SK-N-SH (cell line): Measurements from ENCODE around the gene SERPINI2. TPM values are rescaled to one million over a fixed set of nuclear protein-coding genes. Genes with fewer than 3 reads are reported as not detected.
"Not testable (repeated sequence)": the region's sequence is repeated elsewhere in the genome, so short reads cannot be mapped to it uniquely, and the experiment has no call there.

Experiments
- CTCF ChIA-PET: fragments of 300-600, 350-600 bp; formaldehyde crosslinking; extraction: SDS; loops from one replicate; lab custom pipeline; 2021; lab: Yijun Ruan, JAX
- POLR2A ChIA-PET: fragments of 350-600 bp; sonication (Branson Sonifier 250); formaldehyde crosslinking; extraction: SDS; loops from one replicate; lab custom pipeline; 2020; ENCODE audit warnings: antibody characterized with exemption, inconsistent platforms; lab: Yijun Ruan, JAX
- DNase-seq: peaks from one replicate; pipeline ENCODE4 v3.0.0; 2012
- H2AFZ ChIP-seq: fragments of 200-600 bp; sonication (generic); 2 replicates; pipeline ENCODE4 v1.8.1; 2016; ENCODE audit warnings: antibody characterized with exemption, mild to moderate bottlenecking, low read depth
- H3F3A ChIP-seq: fragments of 200-600 bp; sonication (generic); replicated peaks from 2 replicates; pipeline ENCODE3; 2016; ENCODE audit warnings: antibody characterized with exemption, mild to moderate bottlenecking; ENCODE audit not compliant: insufficient read depth
- H3K27ac ChIP-seq, 2 experiments: fragments of 200-500 bp in 1 of 2; fragments of 200-600 bp in 1 of 2; sonication (Bioruptor generic) in 1 of 2; sonication (generic), shearing (Covaris generic) in 1 of 2; 2 replicates each; pipeline versions ENCODE4 v1.5.1 to v1.6.1; 2014 to 2016; ENCODE audit warnings: low read depth in 2 of 2, inconsistent platforms in 1 of 2, low read length in 1 of 2, mild to moderate bottlenecking in 1 of 2, mixed read lengths in 1 of 2
- H3K27me3 ChIP-seq: fragments of 200-600 bp; sonication (generic), shearing (Covaris generic); 2 replicates; pipeline ENCODE4 v1.6.1; 2016; ENCODE audit warnings: mixed run types; ENCODE audit not compliant: insufficient read depth
- H3K36me3 ChIP-seq, 2 experiments: fragments of 200-500 bp in 1 of 2; fragments of 200-600 bp in 1 of 2; sonication (Bioruptor generic) in 1 of 2; sonication (generic) in 1 of 2; replicated peaks in 1 of 2; 2 replicates each; pipeline versions ENCODE3 to v1.5.1; 2014 to 2016; ENCODE audit warnings: low read length in 1 of 2, mild to moderate bottlenecking in 1 of 2; ENCODE audit not compliant: insufficient read depth in 2 of 2, control insufficient read depth in 1 of 2
- H3K4me1 ChIP-seq, 2 experiments: fragments of 200-500 bp in 1 of 2; fragments of 200-600 bp in 1 of 2; sonication (Bioruptor generic) in 1 of 2; sonication (generic), shearing (Covaris generic) in 1 of 2; 2 replicates each; pipeline versions ENCODE4 v1.5.1 to v1.6.1; 2014 to 2016; ENCODE audit warnings: low read depth in 1 of 2, low read length in 1 of 2, mixed run types in 1 of 2; ENCODE audit not compliant: insufficient read depth in 2 of 2, control insufficient read depth in 1 of 2
- H3K4me2 ChIP-seq: fragments of 200-600 bp; sonication (generic), shearing (Covaris generic); 2 replicates; pipeline ENCODE4 v1.6.1; 2017; ENCODE audit warnings: mixed run types
- H3K4me3 ChIP-seq, 2 experiments: fragments of 200-500 bp in 1 of 2; fragments of 200-600 bp in 1 of 2; sonication (Bioruptor generic) in 1 of 2; sonication (generic), shearing (Covaris generic) in 1 of 2; 2 replicates each; pipeline versions ENCODE4 v1.5.1 to v1.8.1; 2014 to 2016; ENCODE audit warnings: low read depth in 2 of 2, inconsistent platforms in 1 of 2, low read length in 1 of 2, mild to moderate bottlenecking in 1 of 2, mixed read lengths in 1 of 2, moderate library complexity in 1 of 2
- H3K79me2 ChIP-seq: fragments of 200-600 bp; sonication (generic); 2 replicates; pipeline ENCODE4 v1.8.1; 2017; ENCODE audit warnings: mild to moderate bottlenecking; ENCODE audit not compliant: insufficient read depth
- H3K9ac ChIP-seq: fragments of 200-600 bp; sonication (generic); 2 replicates; pipeline ENCODE4 v1.6.1; 2017; ENCODE audit warnings: mixed run types
- H3K9me2 ChIP-seq: fragments of 200-600 bp; sonication (generic); 2 replicates; pipeline ENCODE4 v1.6.1; 2017; ENCODE audit warnings: mixed run types
- H3K9me3 ChIP-seq: fragments of 200-600 bp; sonication (generic); 2 replicates; pipeline ENCODE4 v1.6.1; 2017; ENCODE audit warnings: mixed run types, mild to moderate bottlenecking, moderate library complexity
- H4K20me1 ChIP-seq: fragments of 200-600 bp; sonication (generic); 2 replicates; pipeline ENCODE4 v1.6.1; 2017; ENCODE audit warnings: mild to moderate bottlenecking, mixed run types; ENCODE audit not compliant: insufficient read depth
- CHD2 ChIP-seq: fragments of 150-350 bp; IDR thresholded peaks from 2 replicates; pipeline ENCODE4 v1.6.1; 2018; ENCODE audit warnings: low read length; ENCODE audit not compliant: partially characterized antibody
- EP300 ChIP-seq, 2 experiments: IDR thresholded peaks; 2 replicates each; pipeline versions ENCODE4 v1.4.0 to v1.6.1; 2012; ENCODE audit warnings: borderline replicate concordance in 1 of 2, low read depth in 1 of 2, low read length in 1 of 2
- EZH2phosphoT487 ChIP-seq: fragments of 200-600 bp; sonication (generic); IDR thresholded peaks from 2 replicates; pipeline ENCODE4 v1.6.1; 2017; ENCODE audit warnings: low read depth, mixed run types, mild to moderate bottlenecking, antibody characterized with exemption, moderate library complexity, borderline replicate concordance
- FOSL2 ChIP-seq: IDR thresholded peaks from 2 replicates; pipeline ENCODE4 v1.4.0; 2012; ENCODE audit warnings: low read depth, mild to moderate bottlenecking, moderate library complexity, borderline replicate concordance
- GATA2 ChIP-seq: sonication (generic); formaldehyde crosslinking; IDR thresholded peaks from 2 replicates; pipeline ENCODE4 v1.5.0; 2020; ENCODE audit warnings: mild to moderate bottlenecking, missing genetic modification reagents
- JUND ChIP-seq: IDR thresholded peaks from 2 replicates; pipeline ENCODE4 v1.4.0; 2012
- MEF2A ChIP-seq: IDR thresholded peaks from 2 replicates; pipeline ENCODE4 v1.4.0; 2012; ENCODE audit warnings: low read depth, borderline replicate concordance
- POLR2AphosphoS5 ChIP-seq: IDR thresholded peaks from 2 replicates; pipeline ENCODE4 v1.6.1; 2012; ENCODE audit warnings: low read depth, low read length
- RXRA ChIP-seq: IDR thresholded peaks from 2 replicates; pipeline ENCODE4 v1.4.0; 2012; ENCODE audit warnings: low read depth, mild to moderate bottlenecking, borderline replicate concordance
- SIN3A ChIP-seq: IDR thresholded peaks from 2 replicates; pipeline ENCODE4 v1.6.1; 2012; ENCODE audit warnings: low read depth, mild to moderate bottlenecking, low read length, moderate library complexity, borderline replicate concordance
- TAF1 ChIP-seq: IDR thresholded peaks from 2 replicates; pipeline ENCODE4 v1.6.1; 2012; ENCODE audit warnings: low read depth, mild to moderate bottlenecking, low read length, moderate library complexity, borderline replicate concordance
- WGBS: methylation state at CpG from one replicate; pipeline ENCODE4 v1.1.6; 2017; ENCODE audit warnings: low lambda C conversion rate; 5-methylcytosine and 5-hydroxymethylcytosine counted together
- polyA plus RNA-seq, 3 experiments: library from polyadenylated mRNA; depleted of rRNA; stranded (reverse); fragments of >200 nt; gene quantifications; 2 replicates each; pipeline ENCODE4 v1.2.3, GENCODE V29; 2012
- TF ChIP-seq, protein P1 (sequence below): fragments of 150-350 bp; IDR thresholded peaks from 2 replicates; pipeline ENCODE4 v1.6.1; 2017; ENCODE audit warnings: antibody characterized with exemption, low read length, low read depth, borderline replicate concordance
- TF ChIP-seq, protein P2 (sequence below): fragments of 150-350 bp; IDR thresholded peaks from 2 replicates; pipeline ENCODE4 v1.6.1; 2016; ENCODE audit warnings: mild to moderate bottlenecking, low read depth, low read length

SERPINI2 gene
- polyA plus RNA-seq, 1 of the 3 experiments (the other 2 are of a cell fraction), result not detected

- Histone ChIP-seq H3K27me3 (no peaks in the 10 kb centered on the region), H3K4me1 (no peaks in the 10 kb centered on the region), H4K20me1 (no peaks in the 10 kb centered on the region), H3K9me3 (no peaks in the 10 kb centered on the region), H3K4me2 (no peak overlapping the region), H3K27ac (no peak overlapping the region), H3K79me2 (no peaks in the 10 kb centered on the region), H2AFZ (no peak overlapping the region), H3K9me2 (no peaks in the 10 kb centered on the region), H3K9ac (no peak overlapping the region), H3K36me3 (no peaks in the 10 kb centered on the region), H3K4me3 (no peak overlapping the region), H3F3A (no peaks in the 10 kb centered on the region)
- POLR2A ChIA-PET, result no interaction called here
- WGBS, result 5% methylated on average over 2 of the region's 2 CpGs
- TF ChIP-seq, protein P1, sequence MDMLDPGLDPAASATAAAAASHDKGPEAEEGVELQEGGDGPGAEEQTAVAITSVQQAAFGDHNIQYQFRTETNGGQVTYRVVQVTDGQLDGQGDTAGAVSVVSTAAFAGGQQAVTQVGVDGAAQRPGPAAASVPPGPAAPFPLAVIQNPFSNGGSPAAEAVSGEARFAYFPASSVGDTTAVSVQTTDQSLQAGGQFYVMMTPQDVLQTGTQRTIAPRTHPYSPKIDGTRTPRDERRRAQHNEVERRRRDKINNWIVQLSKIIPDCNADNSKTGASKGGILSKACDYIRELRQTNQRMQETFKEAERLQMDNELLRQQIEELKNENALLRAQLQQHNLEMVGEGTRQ, result no peak
- TF ChIP-seq FOSL2 (no peak), SIN3A (no peak), MEF2A (no peak), JUND (no peak), GATA2 (CRISPR knock-in tag) (no peak), CHD2 (no peak), RXRA (no peak), TAF1 (no peak), EZH2phosphoT487 (no peak), POLR2AphosphoS5 (no peak), EP300 (IDR thresholded peaks at IDR 0.05; ENCODE audit: borderline replicate concordance in 1 of 2, low read depth in 1 of 2, low read length in 1 of 2) (no peak)
- TF ChIP-seq, protein P2, sequence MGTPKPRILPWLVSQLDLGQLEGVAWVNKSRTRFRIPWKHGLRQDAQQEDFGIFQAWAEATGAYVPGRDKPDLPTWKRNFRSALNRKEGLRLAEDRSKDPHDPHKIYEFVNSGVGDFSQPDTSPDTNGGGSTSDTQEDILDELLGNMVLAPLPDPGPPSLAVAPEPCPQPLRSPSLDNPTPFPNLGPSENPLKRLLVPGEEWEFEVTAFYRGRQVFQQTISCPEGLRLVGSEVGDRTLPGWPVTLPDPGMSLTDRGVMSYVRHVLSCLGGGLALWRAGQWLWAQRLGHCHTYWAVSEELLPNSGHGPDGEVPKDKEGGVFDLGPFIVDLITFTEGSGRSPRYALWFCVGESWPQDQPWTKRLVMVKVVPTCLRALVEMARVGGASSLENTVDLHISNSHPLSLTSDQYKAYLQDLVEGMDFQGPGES, result no peak
- CTCF ChIA-PET, result no interaction called here
- no peak for DNase-seq
Measured at GRCh38 chr3:167437428-167438139, 36.3 kb downstream of the SERPINI2 start.

- H3K4me2 ChIP-seq, H3K4me1 ChIP-seq, H3K79me2 ChIP-seq, H3K9me3 ChIP-seq, H3K27me3 ChIP-seq, H3K27ac ChIP-seq, H3K36me3 ChIP-seq, CTCF ChIA-PET, DNase-seq, H3K4me3 ChIP-seq, H3K9me2 ChIP-seq, H3F3A ChIP-seq, H3K9ac ChIP-seq, H2AFZ ChIP-seq, H4K20me1 ChIP-seq: not testable (repeated sequence)
- POLR2A ChIA-PET, result interaction anchor here (0.7 kb wide), 1 partner anchor 1807 kb away, joined by 3 read pairs; no protein-coding TSS in a partner anchor
- WGBS, result 12% methylated on average over 3 of the region's 3 CpGs
Measured at GRCh38 chr3:167426962-167427361, 46.9 kb downstream of the SERPINI2 start.

GRCh38 chr3:167422396-167422795 lies 51.4 kb downstream of the SERPINI2 start:
- DNase-seq, CTCF ChIA-PET, H3K9me2 ChIP-seq, H3K27me3 ChIP-seq, H3K79me2 ChIP-seq, POLR2A ChIA-PET, H3K4me3 ChIP-seq, H3K4me2 ChIP-seq, H2AFZ ChIP-seq, H3K36me3 ChIP-seq, H3K9ac ChIP-seq, H3K27ac ChIP-seq, H3F3A ChIP-seq, H3K9me3 ChIP-seq, H4K20me1 ChIP-seq, H3K4me1 ChIP-seq: not testable (repeated sequence)
- 20% methylated on average over 4 of the region's 4 CpGs for WGBS
